Tibial nerve (tissue), 4 donors: ENCODE measurements around the gene EPHA3. TPM values are rescaled to one million over a fixed set of nuclear protein-coding genes. Genes with fewer than 3 reads are reported as not detected.

Experiments
- DNase-seq, 2 donors: peaks; one replicate each; pipeline ENCODE4 v3.0.0-alpha.2; 2019; ENCODE audit warnings: low spot score in 2 of 2
- H3K27ac ChIP-seq, 4 donors: fragments of 200-600 bp; sonication (generic) in 3 of 4; one replicate each; pipeline ENCODE4 v1.5.1; 2017 to 2019; ENCODE audit warnings: mild to moderate bottlenecking in 1 of 4
- H3K27me3 ChIP-seq, 2 donors: fragments of 200-600 bp; sonication (generic) in 1 of 2; one replicate each; pipeline versions ENCODE4 v1.5.1 to v1.6.0; 2017 to 2019
- H3K36me3 ChIP-seq, 3 donors: fragments of 200-600 bp; sonication (generic); one replicate each; pipeline ENCODE4 v1.5.1; 2018 to 2019
- H3K4me1 ChIP-seq, 4 donors: fragments of 200-600 bp; sonication (generic) in 3 of 4; one replicate each; pipeline ENCODE4 v1.5.1; 2017 to 2019
- H3K4me3 ChIP-seq, 4 donors: fragments of 200-600 bp; sonication (generic) in 3 of 4; one replicate each; pipeline ENCODE4 v1.5.1; 2017 to 2019; ENCODE audit warnings: mild to moderate bottlenecking in 1 of 4, moderate library complexity in 1 of 4
- H3K9me3 ChIP-seq, 4 donors: fragments of 200-600 bp; sonication (generic) in 3 of 4; one replicate each; pipeline ENCODE4 v1.5.1; 2017 to 2019
- CTCF ChIP-seq, 5 experiments: fragments of 200-600 bp in 3 of 5; fragments of 450-650 bp in 2 of 5; sonication (generic) in 3 of 5; IDR thresholded peaks; one replicate each; pipeline ENCODE4 v1.5.1; 2016 to 2019; ENCODE audit warnings: antibody characterized with exemption in 5 of 5, mild to moderate bottlenecking in 3 of 5, moderate library complexity in 2 of 5
- EP300 ChIP-seq, 2 donors: sonication (generic); formaldehyde crosslinking; IDR thresholded peaks; one replicate each; pipeline ENCODE4 v1.6.1; 2017; ENCODE audit warnings: antibody characterized with exemption in 2 of 2, mild to moderate bottlenecking in 1 of 2
- POLR2A ChIP-seq, 2 donors: fragments of 450-650 bp; IDR thresholded peaks; one replicate each; pipeline ENCODE4 v1.6.1; 2017; ENCODE audit warnings: antibody characterized with exemption in 2 of 2, mild to moderate bottlenecking in 2 of 2, moderate library complexity in 2 of 2
- WGBS, 2 donors: methylation state at CpG; one replicate each; pipeline ENCODE4 v1.1.5; 2018; 5-methylcytosine and 5-hydroxymethylcytosine counted together
- total RNA-seq, 4 donors: library from RNA; depleted of rRNA; stranded (reverse); fragments of >200 nt; gene quantifications; one replicate each; pipeline ENCODE4 v1.1.0, GENCODE V29; 2016

Gene EPHA3
- total RNA-seq, 4 donors from 2014 or later = 6.1 to 20.1 (median 7.9) TPM

- Histone ChIP-seq H3K9me3 (no peaks in the 10 kb centered on the region), H3K27ac (no peak overlapping the region), H3K36me3 (no peaks in the 10 kb centered on the region), H3K27me3 (no peaks in the 10 kb centered on the region), H3K4me1 (peaks cover 0 to 4% (median 0%) of the 10 kb centered on the region in 4 donors), H3K4me3 (no peak overlapping the region)
- TF ChIP-seq EP300 (IDR thresholded peaks at IDR 0.05) (no peak), POLR2A (IDR thresholded peaks at IDR 0.05) (no peak), CTCF (IDR thresholded peaks at IDR 0.05) (no peak)
- DNase-seq = no peak
- WGBS, 2 donors = 92 to 94% methylated on average over 2 of the region's 2 CpGs
Measured at GRCh38 chr3:89405593-89405992, 298.2 kb downstream of the EPHA3 start.

- WGBS, 2 donors = 73 to 83% methylated on average over 3 of the region's 3 CpGs
- no peaks in the 10 kb centered on the region for H3K4me1 ChIP-seq
- no peak for TF ChIP-seq CTCF (IDR thresholded peaks at IDR 0.05)
- no peak for TF ChIP-seq EP300 (IDR thresholded peaks at IDR 0.05)
- no peak for TF ChIP-seq POLR2A (IDR thresholded peaks at IDR 0.05)
- no peak for DNase-seq
- H3K36me3 ChIP-seq = no peaks in the 10 kb centered on the region
- H3K27ac ChIP-seq = no peak overlapping the region
- no peaks in the 10 kb centered on the region for H3K27me3 ChIP-seq
- no peak overlapping the region for H3K4me3 ChIP-seq
- no peaks in the 10 kb centered on the region for H3K9me3 ChIP-seq
Measured at GRCh38 chr3:89411201-89411600, 303.8 kb downstream of the EPHA3 start.

- H3K27me3 ChIP-seq = no peaks in the 10 kb centered on the region
- no peaks in the 10 kb centered on the region for H3K9me3 ChIP-seq
- no peak overlapping the region for H3K4me3 ChIP-seq
- no peak for TF ChIP-seq POLR2A (IDR thresholded peaks at IDR 0.05)
- TF ChIP-seq CTCF (IDR thresholded peaks at IDR 0.05) = no peak
- no peak for TF ChIP-seq EP300 (IDR thresholded peaks at IDR 0.05)
- H3K4me1 ChIP-seq = no peaks in the 10 kb centered on the region
- DNase-seq = no peak
- no peaks in the 10 kb centered on the region for H3K36me3 ChIP-seq
- no peak overlapping the region for H3K27ac ChIP-seq
- 68 to 83% methylated on average over 4 of the region's 4 CpGs for WGBS, 2 donors
Measured at GRCh38 chr3:89414270-89414669, 306.8 kb downstream of the EPHA3 start.

GRCh38 chr3:89419647-89420241 lies 312.3 kb downstream of the EPHA3 start:
- 42 to 64% methylated on average over 3 of the region's 3 CpGs for WGBS, 2 donors
- DNase-seq = no peak
- H3K9me3 ChIP-seq = no peaks in the 10 kb centered on the region
- H3K36me3 ChIP-seq = no peaks in the 10 kb centered on the region
- H3K4me1 ChIP-seq = peaks cover 0 to 8% (median 0%) of the 10 kb centered on the region in 4 donors
- no peak overlapping the region for H3K4me3 ChIP-seq
- no peaks in the 10 kb centered on the region for H3K27me3 ChIP-seq
- no peak for TF ChIP-seq CTCF (IDR thresholded peaks at IDR 0.05)
- TF ChIP-seq POLR2A (IDR thresholded peaks at IDR 0.05) = no peak
- no peak for TF ChIP-seq EP300 (IDR thresholded peaks at IDR 0.05)
- H3K27ac ChIP-seq = no peak overlapping the region

- no peak for DNase-seq
Measured at GRCh38 chr3:89426060-89426459, 318.6 kb downstream of the EPHA3 start.

More at GRCh38 chr3:89426060-89426459, 318.6 kb downstream of the EPHA3 start:
- H3K36me3 ChIP-seq = no peaks in the 10 kb centered on the region
- TF ChIP-seq POLR2A (IDR thresholded peaks at IDR 0.05) (no peak), CTCF (IDR thresholded peaks at IDR 0.05) (no peak), EP300 (IDR thresholded peaks at IDR 0.05) (no peak)
- no peaks in the 10 kb centered on the region for H3K27me3 ChIP-seq
- no peak overlapping the region for H3K4me3 ChIP-seq
- 84 to 91% methylated on average over 5 of the region's 5 CpGs for WGBS, 2 donors
- no peaks in the 10 kb centered on the region for H3K4me1 ChIP-seq
- H3K9me3 ChIP-seq = no peaks in the 10 kb centered on the region
- H3K27ac ChIP-seq = no peak overlapping the region
